Astrocyte (in vitro differentiated cells and primary cell): ENCODE results near the gene NCKAP1.

Experiments used
- EZH2 ChIP-seq: IDR thresholded peaks from 2 replicates; pipeline ENCODE4 v1.6.1; 2012; ENCODE audit warnings: mild to moderate bottlenecking, low read length, inconsistent platforms; ENCODE audit not compliant: insufficient read depth
- TF ChIP-seq, protein P1 (sequence below): IDR thresholded peaks from 2 replicates; pipeline ENCODE4 v1.5.1; 2011; ENCODE audit warnings: low read depth, mild to moderate bottlenecking, inconsistent platforms, low read length, moderate library complexity; ENCODE audit not compliant: insufficient read depth

DNA sequence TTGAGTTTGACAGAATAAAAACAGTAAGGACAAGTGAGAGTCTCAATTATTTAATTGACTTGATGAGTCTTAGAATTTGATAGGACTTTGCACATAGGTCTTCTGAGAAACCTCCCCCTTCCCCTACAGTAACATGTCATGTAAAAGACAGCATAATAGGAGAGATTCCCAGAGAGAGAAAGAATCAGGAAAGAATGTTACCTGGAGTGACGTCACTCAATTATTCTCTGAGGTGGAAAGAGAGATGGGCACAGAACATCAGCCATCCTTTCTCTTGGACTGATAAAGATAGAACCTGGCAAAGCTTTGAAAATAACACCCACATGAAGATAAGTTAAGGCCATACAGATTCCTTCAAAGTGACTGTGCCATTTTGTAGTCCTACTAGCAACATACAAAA, 152.5 kb downstream of the NCKAP1 start:
- TF ChIP-seq, protein P1, sequence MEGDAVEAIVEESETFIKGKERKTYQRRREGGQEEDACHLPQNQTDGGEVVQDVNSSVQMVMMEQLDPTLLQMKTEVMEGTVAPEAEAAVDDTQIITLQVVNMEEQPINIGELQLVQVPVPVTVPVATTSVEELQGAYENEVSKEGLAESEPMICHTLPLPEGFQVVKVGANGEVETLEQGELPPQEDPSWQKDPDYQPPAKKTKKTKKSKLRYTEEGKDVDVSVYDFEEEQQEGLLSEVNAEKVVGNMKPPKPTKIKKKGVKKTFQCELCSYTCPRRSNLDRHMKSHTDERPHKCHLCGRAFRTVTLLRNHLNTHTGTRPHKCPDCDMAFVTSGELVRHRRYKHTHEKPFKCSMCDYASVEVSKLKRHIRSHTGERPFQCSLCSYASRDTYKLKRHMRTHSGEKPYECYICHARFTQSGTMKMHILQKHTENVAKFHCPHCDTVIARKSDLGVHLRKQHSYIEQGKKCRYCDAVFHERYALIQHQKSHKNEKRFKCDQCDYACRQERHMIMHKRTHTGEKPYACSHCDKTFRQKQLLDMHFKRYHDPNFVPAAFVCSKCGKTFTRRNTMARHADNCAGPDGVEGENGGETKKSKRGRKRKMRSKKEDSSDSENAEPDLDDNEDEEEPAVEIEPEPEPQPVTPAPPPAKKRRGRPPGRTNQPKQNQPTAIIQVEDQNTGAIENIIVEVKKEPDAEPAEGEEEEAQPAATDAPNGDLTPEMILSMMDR = no peak
- TF ChIP-seq EZH2 = no peak
